VCaP (cell line): ENCODE data around the gene MKNK1.

ENCODE experiments used
- H3K27ac ChIP-seq: fragments of 450-650 bp; 2 replicates; pipeline ENCODE4 v1.5.1; 2017
- CTCF ChIP-seq: fragments of 450-650 bp; conservative IDR thresholded peaks from 2 replicates; pipeline ENCODE4 v1.5.1; 2017; ENCODE audit warnings: mild to moderate bottlenecking, moderate library complexity

Gene MKNK1

GRCh38 chr1:46535063-46535462, 69.0 kb downstream of the MKNK1 start:
- peak; percentile 69 for TF ChIP-seq CTCF
- H3K27ac ChIP-seq: no peak overlapping the region

- H3K27ac ChIP-seq: peak overlapping the region; percentile 75
- peak; percentile 33 for TF ChIP-seq CTCF
Measured at GRCh38 chr1:46533179-46533864, 70.7 kb downstream of the MKNK1 start.

- peak; percentile 89 for TF ChIP-seq CTCF
- H3K27ac ChIP-seq: peak overlapping the region; percentile 75
Measured at GRCh38 chr1:46532498-46533178, 71.4 kb downstream of the MKNK1 start.

GRCh38 chr1:46532095-46532494, 72.0 kb downstream of the MKNK1 start:
- H3K27ac ChIP-seq: no peak overlapping the region
- TF ChIP-seq CTCF: no peak

- H3K27ac ChIP-seq: no peak overlapping the region; the same call in 1 of the 2 replicates
- TF ChIP-seq CTCF: peak; percentile 23; the same call in 1 of the 2 replicates
Measured at GRCh38 chr1:46530791-46531409, 73.2 kb downstream of the MKNK1 start.

DNA sequence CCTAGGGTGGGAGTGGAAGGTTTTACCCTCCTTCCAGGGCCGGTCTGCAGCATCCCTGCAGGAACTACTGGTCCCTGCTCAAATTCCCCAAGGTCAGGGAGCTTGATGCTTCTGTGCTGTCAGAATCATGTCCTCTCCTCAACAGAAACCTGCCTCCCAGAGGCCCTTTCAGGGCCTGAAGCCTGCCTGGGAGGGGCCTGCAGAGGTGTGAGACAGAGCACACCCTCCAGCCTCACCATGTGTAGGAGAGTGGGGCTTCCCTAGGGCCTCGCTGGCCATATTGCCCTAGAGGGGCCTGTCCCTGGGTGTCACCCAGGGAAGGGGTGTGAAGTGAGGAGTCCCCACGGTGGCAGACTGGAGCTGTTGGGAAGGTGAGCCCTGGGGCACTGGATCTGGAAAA, 73.8 kb downstream of the MKNK1 start:
- H3K27ac ChIP-seq: no peak overlapping the region; the same call in 1 of the 2 replicates
- TF ChIP-seq CTCF: no peak

DNA sequence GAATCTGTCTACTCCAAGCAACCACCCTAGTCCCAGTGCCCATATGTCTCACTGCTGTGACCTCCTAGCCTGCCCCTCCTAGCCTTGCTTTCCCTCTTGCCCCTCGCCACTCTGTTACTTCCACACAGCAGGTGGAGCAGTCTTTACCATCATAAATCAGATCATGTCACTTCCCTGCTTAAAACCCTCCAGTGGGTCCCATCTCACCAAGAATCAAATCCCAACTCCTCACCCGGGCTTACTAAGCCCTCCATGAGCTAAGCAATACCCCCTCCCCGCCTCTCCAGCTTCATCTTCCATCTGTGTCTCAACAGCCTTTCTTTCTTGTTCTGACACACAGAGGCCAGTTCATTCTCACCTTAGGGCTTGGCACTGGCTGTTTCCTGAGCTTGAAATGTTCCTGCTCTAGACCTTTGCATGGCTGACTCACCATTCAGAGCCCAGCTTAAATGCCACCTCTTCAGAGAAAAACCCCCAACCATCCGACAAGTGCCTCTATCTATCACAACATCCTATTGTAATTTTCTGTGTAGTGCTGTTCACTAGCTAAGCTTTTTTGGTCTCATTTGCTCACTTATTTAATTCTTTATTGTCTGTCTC, 74.9 kb downstream of the MKNK1 start:
- TF ChIP-seq CTCF: no peak
- no peak overlapping the region for H3K27ac ChIP-seq
